Loucy (cell line): ENCODE data around the gene GIGYF2.
"Not testable (repeated sequence)": the region's sequence is repeated elsewhere in the genome, so short reads cannot be mapped to it uniquely, and the experiment has no call there.

Source experiments
- H2AFZ ChIP-seq: fragments of 200-600 bp; sonication (generic); 2 replicates; pipeline ENCODE4 v1.6.0; 2016; ENCODE audit warnings: antibody characterized with exemption, mild to moderate bottlenecking, low read length, moderate library complexity
- H3F3A ChIP-seq: fragments of 200-600 bp; 2 replicates; pipeline ENCODE4 v1.6.0; 2016; ENCODE audit warnings: antibody characterized with exemption, low read depth, mild to moderate bottlenecking
- H3K27me3 ChIP-seq: fragments of 200-600 bp; sonication (generic); 2 replicates; pipeline ENCODE4 v1.6.1; 2014; ENCODE audit warnings: low read length, mild to moderate bottlenecking; ENCODE audit not compliant: insufficient read depth, poor library complexity, severe bottlenecking
- H3K36me3 ChIP-seq: fragments of 200-600 bp; sonication (generic); 2 replicates; pipeline ENCODE4 v1.6.1; 2016; ENCODE audit warnings: low read length; ENCODE audit not compliant: insufficient read depth
- H3K4me1 ChIP-seq: fragments of 200-600 bp; sonication (generic); 2 replicates; pipeline ENCODE4 v1.5.1; 2014; ENCODE audit warnings: low read length, mild to moderate bottlenecking; ENCODE audit not compliant: insufficient read depth, poor library complexity, severe bottlenecking
- H3K4me2 ChIP-seq: fragments of 200-600 bp; sonication (generic); 2 replicates; pipeline ENCODE4 v1.6.0; 2014; ENCODE audit warnings: antibody characterized with exemption, low read length, low read depth, mild to moderate bottlenecking; ENCODE audit not compliant: poor library complexity, severe bottlenecking
- H3K4me3 ChIP-seq: fragments of 200-600 bp; sonication (generic); 2 replicates; pipeline ENCODE4 v1.5.1; 2014; ENCODE audit warnings: low read length, mild to moderate bottlenecking, mixed read lengths; ENCODE audit not compliant: poor library complexity, severe bottlenecking
- H3K79me2 ChIP-seq: fragments of 200-600 bp; sonication (generic); 2 replicates; pipeline ENCODE4 v1.6.1; 2014; ENCODE audit warnings: low read length; ENCODE audit not compliant: insufficient read depth
- H3K9ac ChIP-seq: fragments of 200-600 bp; sonication (generic); 2 replicates; pipeline ENCODE4 v1.6.0; 2014; ENCODE audit warnings: mild to moderate bottlenecking, low read depth, low read length, moderate library complexity; ENCODE audit not compliant: poor library complexity, severe bottlenecking
- H3K9me2 ChIP-seq: fragments of 200-600 bp; sonication (generic); replicated peaks from 2 replicates; pipeline ENCODE4 v1.6.1; 2016; ENCODE audit warnings: low read depth, low read length, mixed read lengths
- H3K9me3 ChIP-seq: fragments of 200-600 bp; sonication (generic); 2 replicates; pipeline ENCODE4 v1.6.1; 2014; ENCODE audit warnings: mild to moderate bottlenecking, antibody characterized with exemption, low read length, low read depth; ENCODE audit not compliant: insufficient read depth
- H4K20me1 ChIP-seq: fragments of 200-600 bp; sonication (generic); 2 replicates; pipeline ENCODE4 v1.6.0; 2014; ENCODE audit warnings: antibody characterized with exemption, low read length, mild to moderate bottlenecking; ENCODE audit not compliant: insufficient read depth, poor library complexity, severe bottlenecking
- EZH2phosphoT487 ChIP-seq: fragments of 200-600 bp; IDR thresholded peaks from 2 replicates; pipeline ENCODE4 v1.6.1; 2018; ENCODE audit warnings: antibody characterized with exemption, mild to moderate bottlenecking, moderate library complexity, borderline replicate concordance
- TF ChIP-seq, protein P1 (sequence below): fragments of 200-600 bp; sonication (generic); conservative IDR thresholded peaks from 2 replicates; pipeline ENCODE4 v1.5.1; 2014; ENCODE audit warnings: mild to moderate bottlenecking, antibody characterized with exemption, low read length

GIGYF2 gene

DNA sequence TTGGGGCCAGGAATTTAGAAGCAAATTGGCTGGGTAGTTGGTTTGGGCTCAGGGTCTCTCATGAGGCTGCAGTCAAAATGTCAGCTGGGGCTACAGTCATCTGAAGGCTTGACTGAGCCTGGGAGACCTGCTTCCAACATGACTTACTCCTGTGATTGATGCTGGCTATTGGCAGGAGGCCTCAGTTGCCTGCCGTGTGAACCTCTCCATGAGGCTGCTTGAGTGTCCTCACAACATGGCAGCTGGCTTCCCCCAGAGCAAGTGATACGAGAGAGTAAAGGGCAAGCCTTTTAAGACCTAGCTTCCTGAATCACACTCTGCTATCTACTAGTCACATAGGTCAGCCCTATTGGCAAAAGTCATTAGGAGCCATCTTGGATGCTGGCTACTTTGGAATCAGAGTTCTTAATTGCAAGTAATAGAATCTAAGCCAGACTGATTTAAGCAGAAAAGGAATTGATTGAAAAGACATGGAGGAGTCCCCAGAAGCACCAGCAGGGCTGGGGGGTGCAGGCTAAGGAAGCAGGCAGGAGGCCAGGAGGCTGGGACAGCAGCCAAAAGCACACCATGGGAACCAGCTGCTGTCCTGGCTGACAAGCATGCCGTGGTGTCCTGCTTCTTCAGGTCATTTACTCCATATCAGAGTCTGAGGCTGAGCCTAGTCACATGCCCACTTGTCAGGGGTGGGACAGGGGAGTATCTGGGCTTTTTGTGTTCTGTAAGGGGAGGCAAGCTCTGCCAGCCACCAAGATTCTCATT, 7.8 kb upstream of the GIGYF2 start:
- Histone ChIP-seq H3K9me3 (no peaks in the 10 kb centered on the region), H4K20me1 (no peaks in the 10 kb centered on the region), H3K79me2 (no peaks in the 10 kb centered on the region), H3K4me3 (no peak overlapping the region), H3K9me2 (no peaks in the 10 kb centered on the region), H3K36me3 (no peaks in the 10 kb centered on the region), H3K9ac (no peak overlapping the region), H3F3A (no peaks in the 10 kb centered on the region), H3K4me1 (no peaks in the 10 kb centered on the region), H3K27me3 (no peaks in the 10 kb centered on the region), H3K4me2 (no peak overlapping the region), H2AFZ (no peak overlapping the region)
- no peak for TF ChIP-seq EZH2phosphoT487
- TF ChIP-seq, protein P1, sequence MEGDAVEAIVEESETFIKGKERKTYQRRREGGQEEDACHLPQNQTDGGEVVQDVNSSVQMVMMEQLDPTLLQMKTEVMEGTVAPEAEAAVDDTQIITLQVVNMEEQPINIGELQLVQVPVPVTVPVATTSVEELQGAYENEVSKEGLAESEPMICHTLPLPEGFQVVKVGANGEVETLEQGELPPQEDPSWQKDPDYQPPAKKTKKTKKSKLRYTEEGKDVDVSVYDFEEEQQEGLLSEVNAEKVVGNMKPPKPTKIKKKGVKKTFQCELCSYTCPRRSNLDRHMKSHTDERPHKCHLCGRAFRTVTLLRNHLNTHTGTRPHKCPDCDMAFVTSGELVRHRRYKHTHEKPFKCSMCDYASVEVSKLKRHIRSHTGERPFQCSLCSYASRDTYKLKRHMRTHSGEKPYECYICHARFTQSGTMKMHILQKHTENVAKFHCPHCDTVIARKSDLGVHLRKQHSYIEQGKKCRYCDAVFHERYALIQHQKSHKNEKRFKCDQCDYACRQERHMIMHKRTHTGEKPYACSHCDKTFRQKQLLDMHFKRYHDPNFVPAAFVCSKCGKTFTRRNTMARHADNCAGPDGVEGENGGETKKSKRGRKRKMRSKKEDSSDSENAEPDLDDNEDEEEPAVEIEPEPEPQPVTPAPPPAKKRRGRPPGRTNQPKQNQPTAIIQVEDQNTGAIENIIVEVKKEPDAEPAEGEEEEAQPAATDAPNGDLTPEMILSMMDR, result no peak

DNA sequence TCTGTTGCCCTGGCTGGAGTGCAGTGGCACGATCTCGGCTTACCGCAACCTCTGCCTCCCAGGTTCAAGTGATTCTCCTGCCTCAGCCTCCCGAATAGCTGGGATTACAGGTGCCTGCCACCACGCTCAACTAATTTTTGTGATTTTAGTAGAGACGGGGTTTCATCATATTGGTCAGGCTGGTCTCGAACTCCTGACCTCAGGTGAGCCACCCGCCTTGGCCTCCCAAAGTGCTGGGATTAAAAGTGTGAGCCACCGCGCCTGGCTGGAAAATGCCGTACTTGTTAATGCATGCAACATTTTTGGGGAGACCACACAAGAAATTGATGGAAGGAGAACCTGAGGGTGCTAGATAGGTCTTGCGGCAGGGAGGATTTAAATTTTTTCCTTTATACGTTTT, 6.0 kb upstream of the GIGYF2 start:
- not testable (repeated sequence) for H3K27me3 ChIP-seq, H3K79me2 ChIP-seq, H3K9me3 ChIP-seq, H3K4me1 ChIP-seq, H2AFZ ChIP-seq, H3K36me3 ChIP-seq, H3K9me2 ChIP-seq, H3K4me2 ChIP-seq, H4K20me1 ChIP-seq, H3F3A ChIP-seq, H3K4me3 ChIP-seq, H3K9ac ChIP-seq

DNA sequence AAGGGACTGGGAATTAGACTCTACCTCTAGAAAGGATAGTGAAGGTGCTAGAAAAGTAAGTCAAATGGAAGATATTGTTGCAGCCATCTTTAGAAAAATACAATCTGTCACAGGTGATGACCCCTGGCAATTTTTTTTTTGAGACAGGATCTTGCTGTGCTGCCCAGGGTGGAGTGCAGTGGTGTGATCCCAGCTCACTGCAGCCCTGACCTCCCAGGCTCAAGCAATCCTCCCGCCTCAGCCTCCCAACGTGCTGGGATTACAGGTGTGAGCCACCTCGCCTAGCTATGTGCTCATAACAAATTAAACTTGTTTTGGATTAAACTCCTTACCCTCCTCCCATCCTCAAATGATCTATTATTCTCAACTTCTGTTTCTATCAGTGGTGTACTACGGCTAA, 3.8 kb upstream of the GIGYF2 start:
- Histone ChIP-seq H3K4me2 (no peak overlapping the region), H3K36me3 (no peaks in the 10 kb centered on the region), H3K79me2 (peaks cover 10% of the 10 kb centered on the region), H3F3A (no peaks in the 10 kb centered on the region), H3K9me3 (no peaks in the 10 kb centered on the region), H3K27me3 (no peaks in the 10 kb centered on the region), H3K4me1 (peaks cover 4% of the 10 kb centered on the region), H3K9me2 (no peaks in the 10 kb centered on the region), H3K4me3 (no peak overlapping the region), H2AFZ (peak overlapping the region; percentile 69; the same call in 1 of the 2 replicates), H4K20me1 (peaks cover 8% of the 10 kb centered on the region), H3K9ac (no peak overlapping the region)
- no peak for TF ChIP-seq EZH2phosphoT487
- TF ChIP-seq, protein P1, result no peak

DNA sequence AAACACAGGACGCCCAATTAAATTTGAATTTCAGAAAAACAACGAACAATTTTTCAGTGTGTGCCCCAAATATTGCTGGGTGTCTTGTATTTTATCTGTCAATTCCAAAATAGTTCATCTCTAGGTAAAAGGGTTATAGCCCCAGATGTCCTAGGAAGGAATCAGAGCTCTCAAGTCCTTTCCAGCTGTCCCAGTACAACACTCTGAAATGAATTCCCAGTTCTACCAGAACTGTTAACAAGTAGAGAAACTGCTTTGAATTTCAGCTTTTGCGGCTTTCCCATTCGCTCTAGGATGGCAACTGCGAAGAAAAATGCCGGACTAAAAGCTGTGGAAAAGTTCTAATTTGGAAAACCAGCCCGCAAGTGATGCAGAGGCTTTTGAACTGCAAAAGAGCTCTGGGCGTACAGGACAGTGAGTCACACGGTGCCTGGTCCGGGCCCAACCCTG, 497 bp upstream of the GIGYF2 start:
- Histone ChIP-seq H3K27me3 (no peaks in the 10 kb centered on the region), H3K9me3 (no peaks in the 10 kb centered on the region), H3K79me2 (peaks cover 42% of the 10 kb centered on the region), H3K4me2 (peak overlapping the region; percentile 61), H3K36me3 (no peaks in the 10 kb centered on the region), H3K9ac (peak overlapping the region; percentile 93), H3K9me2 (no peaks in the 10 kb centered on the region), H4K20me1 (peaks cover 33% of the 10 kb centered on the region), H3K4me3 (peak overlapping the region; percentile 88), H3K4me1 (peaks cover 26% of the 10 kb centered on the region), H2AFZ (peak overlapping the region; percentile 83), H3F3A (no peaks in the 10 kb centered on the region)
- no peak for TF ChIP-seq EZH2phosphoT487
- TF ChIP-seq, protein P1, result no peak
